SU-DHL-6 (cell line): Measurements from ENCODE around the gene DENND5B.

Experiments used
- CTCF ChIP-seq: fragments of 200-600 bp; sonication (generic); IDR thresholded peaks from one replicate; pipeline ENCODE4 v1.5.1; 2017; ENCODE audit warnings: antibody characterized with exemption, mild to moderate bottlenecking, low read length, moderate library complexity; ENCODE audit not compliant: insufficient read depth, poor library complexity, severe bottlenecking
- EZH2phosphoT487 ChIP-seq: fragments of 200-600 bp; sonication (generic), shearing (Covaris generic); conservative IDR thresholded peaks from 2 replicates; pipeline ENCODE4 v1.6.1; 2018; ENCODE audit warnings: mild to moderate bottlenecking, antibody characterized with exemption, low read length, moderate library complexity, mixed read lengths

- TF ChIP-seq CTCF = no peak
- no peak for TF ChIP-seq EZH2phosphoT487
Measured at GRCh38 chr12:31460024-31460423, 130.9 kb downstream of the DENND5B start.
